Measurements from ENCODE around the gene RXFP1.

GRCh38 chr4:158625544-158625943 is 103.9 kb downstream of the RXFP1 start:
- TF ChIP-seq CTCF (IDR thresholded peaks at IDR 0.05; ENCODE audit: borderline replicate concordance, extremely low read depth, low read length, poor library complexity, severe bottlenecking) = no peak
- TF ChIP-seq EZH2 (IDR thresholded peaks at IDR 0.05; ENCODE audit: borderline replicate concordance, low read depth, low read length, severe bottlenecking) = no peak

Data from DND-41 (cell line).